Neuronal stem cell (in vitro differentiated cells): ENCODE data around the gene MELTF.

Experiments
- DNase-seq: peaks from one replicate; pipeline ENCODE4 v3.0.0-alpha.2; 2013; ENCODE audit warnings: low spot score
- H2AFZ ChIP-seq: one replicate; pipeline ENCODE4 v1.6.1; 2013; ENCODE audit warnings: mild to moderate bottlenecking, low read length, inconsistent platforms
- H2AK5ac ChIP-seq: 2 replicates; pipeline ENCODE4 v1.6.1; 2013; ENCODE audit warnings: low read depth, mild to moderate bottlenecking, inconsistent platforms, low read length, moderate library complexity, mixed read lengths
- H2BK120ac ChIP-seq: 2 replicates; pipeline ENCODE4 v1.6.1; 2013; ENCODE audit warnings: low read depth, mild to moderate bottlenecking, inconsistent platforms, low read length, moderate library complexity, mixed read lengths
- H2BK12ac ChIP-seq: one replicate; pipeline ENCODE4 v1.6.1; 2013; ENCODE audit warnings: low read length, inconsistent platforms
- H2BK15ac ChIP-seq: 2 replicates; pipeline ENCODE4 v1.6.1; 2013; ENCODE audit warnings: mild to moderate bottlenecking, low read length, inconsistent platforms, mixed read lengths
- H2BK5ac ChIP-seq: one replicate; pipeline ENCODE4 v1.6.1; 2013; ENCODE audit warnings: inconsistent platforms, mild to moderate bottlenecking, low read length, moderate library complexity
- H3K14ac ChIP-seq: one replicate; pipeline ENCODE4 v1.6.1; 2013; ENCODE audit warnings: low read length, inconsistent platforms
- H3K18ac ChIP-seq: 2 replicates; pipeline ENCODE4 v1.6.1; 2013; ENCODE audit warnings: low read length, inconsistent platforms
- H3K23ac ChIP-seq: 2 replicates; pipeline ENCODE4 v1.6.1; 2013; ENCODE audit warnings: low read depth, mild to moderate bottlenecking, mixed read lengths, low read length, inconsistent platforms; ENCODE audit not compliant: poor library complexity
- H3K27ac ChIP-seq: replicated peaks from 3 replicates; pipeline ENCODE4 v1.5.1; 2013; ENCODE audit warnings: low read length, inconsistent platforms
- H3K27me3 ChIP-seq, 3 experiments: 2 replicates each; pipeline ENCODE4 v1.6.1; 2013; ENCODE audit warnings: low read length in 3 of 3, mild to moderate bottlenecking in 2 of 3, inconsistent platforms in 1 of 3, low read depth in 1 of 3, mixed read lengths in 1 of 3, moderate library complexity in 1 of 3; ENCODE audit not compliant: control insufficient read depth in 3 of 3, insufficient read depth in 3 of 3
- H3K36me3 ChIP-seq, 2 donors: replicated peaks in 1 of 2; 2 replicates each; pipeline ENCODE4 v1.6.1; 2013; ENCODE audit warnings: low read length in 2 of 2; ENCODE audit not compliant: control insufficient read depth in 2 of 2, insufficient read depth in 2 of 2
- H3K4ac ChIP-seq: 2 replicates; pipeline ENCODE4 v1.6.1; 2013; ENCODE audit warnings: inconsistent platforms, mild to moderate bottlenecking, low read length, moderate library complexity
- H3K4me1 ChIP-seq, 2 donors: 1 replicate in 1 of 2; 2 replicates in 1 of 2; pipeline ENCODE4 v1.6.1; 2013; ENCODE audit warnings: low read length in 2 of 2, low read depth in 1 of 2; ENCODE audit not compliant: control insufficient read depth in 2 of 2, insufficient read depth in 1 of 2
- H3K4me2 ChIP-seq: one replicate; pipeline ENCODE4 v1.6.1; 2013; ENCODE audit warnings: mild to moderate bottlenecking, low read length, inconsistent platforms; ENCODE audit not compliant: insufficient read depth, poor library complexity, severe bottlenecking
- H3K4me3 ChIP-seq, 2 donors: 2 replicates each; pipeline ENCODE4 v1.5.1; 2013; ENCODE audit warnings: low read length in 2 of 2, mild to moderate bottlenecking in 2 of 2, inconsistent platforms in 1 of 2, moderate library complexity in 1 of 2
- H3K79me1 ChIP-seq: one replicate; pipeline ENCODE4 v1.6.1; 2013; ENCODE audit warnings: low read depth, mild to moderate bottlenecking, inconsistent platforms, low read length, moderate library complexity
- H3K9ac ChIP-seq: one replicate; pipeline ENCODE4 v1.6.1; 2013; ENCODE audit warnings: mild to moderate bottlenecking, low read depth, low read length, inconsistent platforms; ENCODE audit not compliant: poor library complexity
- H3K9me3 ChIP-seq, 2 donors: replicated peaks in 1 of 2; 2 replicates each; pipeline versions ENCODE3 to v1.6.1; 2013; ENCODE audit warnings: low read length in 2 of 2, mild to moderate bottlenecking in 2 of 2, inconsistent platforms in 1 of 2, low read depth in 1 of 2, mixed read lengths in 1 of 2, moderate library complexity in 1 of 2; ENCODE audit not compliant: control insufficient read depth in 2 of 2, insufficient read depth in 1 of 2
- H4K8ac ChIP-seq: one replicate; pipeline ENCODE4 v1.6.1; 2013; ENCODE audit warnings: low read depth, mild to moderate bottlenecking, inconsistent platforms, low read length, moderate library complexity
- H4K91ac ChIP-seq: one replicate; pipeline ENCODE4 v1.6.1; 2013; ENCODE audit warnings: low read length, low read depth, mild to moderate bottlenecking, inconsistent platforms; ENCODE audit not compliant: poor library complexity
- WGBS, 2 donors: extraction: QIAGEN DNeasy Blood & Tissue Kit; methylation state at CpG; one replicate each; pipeline ENCODE4 v1.1.7; 2013; ENCODE audit warnings: missing lambda C conversion rate in 2 of 2, mixed read lengths in 1 of 2; ENCODE audit not compliant: insufficient read length in 2 of 2, insufficient replicate concordance in 1 of 2; ENCODE audit errors: extremely low coverage in 2 of 2; 5-methylcytosine and 5-hydroxymethylcytosine counted together

Gene MELTF

DNA sequence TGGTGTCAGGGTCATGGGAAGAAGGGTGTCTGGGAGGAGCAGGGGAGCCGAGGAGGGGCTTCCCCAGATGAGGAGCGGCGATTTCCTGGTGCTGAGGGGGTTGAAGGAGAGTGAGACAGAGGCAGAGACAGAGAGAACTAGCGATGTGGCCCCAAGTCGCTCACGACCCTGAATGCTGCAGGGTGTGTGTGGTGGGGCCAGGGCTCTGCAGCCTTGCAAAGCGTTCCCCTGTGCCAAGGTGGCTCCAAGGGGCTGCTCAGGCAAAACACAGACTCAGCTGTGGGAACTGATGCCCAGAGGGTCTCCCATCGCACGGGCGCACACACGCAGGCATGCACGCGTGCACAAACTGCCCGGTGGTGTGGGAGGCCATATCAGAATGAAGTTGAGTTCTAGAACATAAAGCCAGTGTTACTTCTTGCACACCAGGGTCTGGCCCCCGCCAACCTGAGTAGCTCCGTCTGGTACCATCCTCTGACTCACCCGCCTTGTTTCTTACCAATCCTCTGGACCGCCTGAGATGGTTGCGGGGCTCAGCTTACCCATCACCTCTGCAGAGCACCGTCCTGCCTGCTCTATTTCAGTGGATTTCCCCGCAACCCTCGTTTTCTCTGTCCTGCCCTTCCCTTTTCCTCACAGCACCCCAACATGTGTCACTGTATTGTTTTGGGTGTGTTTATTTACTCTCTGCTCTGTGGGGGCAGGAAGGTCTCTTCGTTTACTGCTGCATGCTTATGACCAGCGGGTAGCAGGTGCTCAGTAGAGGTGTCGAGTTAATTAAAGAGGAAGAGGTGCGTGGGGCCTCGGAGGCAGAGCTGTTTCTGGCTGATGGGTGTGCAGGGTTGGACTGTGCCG, 4.5 kb downstream of the MELTF start:
- H2AFZ ChIP-seq: no peak overlapping the region
- no peak overlapping the region for H4K8ac ChIP-seq
- peaks cover 5 to 84% (median 14%) of the 10 kb centered on the region in 3 experiments for H3K27me3 ChIP-seq
- peak overlapping the region; percentile 66 for H3K4ac ChIP-seq
- no peak overlapping the region for H3K23ac ChIP-seq
- H3K18ac ChIP-seq: peak overlapping the region; percentile 41
- no CpG with 5 or more reads among the region's 28 CpGs for WGBS, 2 donors
- H2BK120ac ChIP-seq: no peak overlapping the region
- H3K4me3 ChIP-seq: no peak overlapping the region
- H3K14ac ChIP-seq: peak overlapping the region; percentile 4
- H3K9me3 ChIP-seq: no peaks in the 10 kb centered on the region
- H3K4me2 ChIP-seq: no peak overlapping the region
- no peak overlapping the region for H3K27ac ChIP-seq
- H3K4me1 ChIP-seq: peaks cover 13 to 15% of the 10 kb centered on the region in 2 donors
- H2BK5ac ChIP-seq: no peak overlapping the region
- no peaks in the 10 kb centered on the region for H3K79me1 ChIP-seq
- no peak overlapping the region for H2BK15ac ChIP-seq
- no peak for DNase-seq
- peak overlapping the region; percentile 22 for H3K9ac ChIP-seq
- no peak overlapping the region for H2BK12ac ChIP-seq
- no peak overlapping the region for H4K91ac ChIP-seq
- H2AK5ac ChIP-seq: peak overlapping the region; percentile 56
- no peaks in the 10 kb centered on the region for H3K36me3 ChIP-seq

DNA sequence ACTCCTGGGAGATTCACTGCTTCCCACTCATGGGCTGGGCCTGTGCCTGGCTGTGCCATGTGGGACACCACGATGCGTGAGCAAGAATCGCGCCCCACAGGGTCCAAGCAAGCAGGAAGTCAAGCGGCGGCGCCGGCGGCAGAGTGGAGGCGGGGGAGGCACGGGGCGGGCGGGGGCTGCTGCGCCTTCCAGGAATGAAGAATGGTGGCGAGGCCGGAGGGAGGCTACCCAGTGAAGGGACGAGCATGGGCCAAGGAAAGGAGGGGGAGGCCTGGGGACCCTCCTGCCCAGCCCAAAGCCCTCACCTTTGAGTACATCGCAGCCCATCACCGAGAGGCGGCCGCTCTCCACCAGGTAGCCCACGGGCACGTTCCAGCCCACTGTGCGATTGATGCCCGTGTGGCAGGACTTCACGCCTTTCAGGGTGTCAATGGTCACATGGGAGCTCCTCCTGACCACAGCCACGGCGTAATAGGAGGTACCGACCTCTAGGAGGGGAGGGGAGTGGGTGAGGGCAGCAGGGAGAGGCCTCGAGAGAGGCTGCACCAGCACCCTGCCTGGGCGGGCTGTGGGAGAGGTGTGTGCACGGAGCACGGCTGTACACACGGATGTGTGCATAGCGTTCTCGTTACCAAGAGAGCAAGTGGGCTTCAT, 5.5 kb downstream of the MELTF start:
- H2BK15ac ChIP-seq: peak overlapping the region; percentile 20
- peaks cover 13 to 15% of the 10 kb centered on the region in 2 donors for H3K4me1 ChIP-seq
- H3K4me2 ChIP-seq: no peak overlapping the region
- no peak overlapping the region for H2AFZ ChIP-seq
- H3K4ac ChIP-seq: no peak overlapping the region
- no peaks in the 10 kb centered on the region for H3K9me3 ChIP-seq
- H3K23ac ChIP-seq: peak overlapping the region; percentile 8
- H3K14ac ChIP-seq: peak overlapping the region; percentile 3
- no peak overlapping the region for H4K8ac ChIP-seq
- no peak for DNase-seq
- no peak overlapping the region for H3K27ac ChIP-seq
- no peak overlapping the region for H4K91ac ChIP-seq
- H3K4me3 ChIP-seq: no peak overlapping the region
- no peaks in the 10 kb centered on the region for H3K36me3 ChIP-seq
- peak overlapping the region; percentile 35 for H2AK5ac ChIP-seq
- H3K9ac ChIP-seq: peak overlapping the region; percentile 53
- no peak overlapping the region for H2BK5ac ChIP-seq
- H3K27me3 ChIP-seq: peaks cover 2 to 90% (median 10%) of the 10 kb centered on the region in 3 experiments
- H3K18ac ChIP-seq: no peak overlapping the region
- no peak overlapping the region for H2BK120ac ChIP-seq
- H3K79me1 ChIP-seq: peaks cover 1% of the 10 kb centered on the region
- no peak overlapping the region for H2BK12ac ChIP-seq
- no CpG with 5 or more reads among the region's 36 CpGs for WGBS, 2 donors

DNA sequence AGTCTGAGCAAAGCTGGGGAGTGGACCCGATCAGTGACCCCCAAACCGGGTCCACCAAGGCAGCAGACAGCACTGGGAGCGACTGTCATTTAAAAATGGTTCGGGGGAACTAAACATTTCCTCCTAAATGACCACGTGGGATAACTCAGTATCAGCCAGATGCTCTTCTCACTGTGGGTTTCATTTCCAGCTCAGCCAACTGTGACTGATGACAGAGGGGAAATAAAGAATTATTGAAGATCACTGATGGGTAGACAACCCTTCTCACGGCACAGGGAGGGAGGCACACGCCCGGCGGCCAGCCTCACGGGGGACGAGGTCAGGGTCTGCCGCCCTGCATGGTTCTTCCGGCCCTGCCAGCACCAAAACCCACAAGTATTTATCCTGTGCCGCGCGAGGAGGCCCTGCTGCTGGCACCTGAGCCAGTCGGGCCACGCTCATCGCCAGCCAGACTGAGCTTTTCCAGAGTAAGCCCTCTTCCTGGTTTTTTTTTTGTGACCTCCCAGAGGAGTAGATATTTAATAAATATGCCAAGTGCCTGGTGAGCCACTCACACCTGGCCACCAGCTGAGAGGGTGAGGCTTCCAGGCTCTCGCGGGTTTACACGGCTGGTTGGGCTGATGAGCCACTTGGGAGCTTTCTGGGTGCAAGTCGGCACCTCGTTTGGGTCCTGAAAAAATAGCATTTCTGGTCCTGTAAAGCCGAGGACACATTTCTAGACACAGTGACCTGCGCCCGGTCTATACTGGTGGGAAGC, 6.2 kb downstream of the MELTF start:
- Histone ChIP-seq H3K27me3 (peaks cover 0 to 82% (median 3%) of the 10 kb centered on the region in 3 experiments), H3K4ac (no peak overlapping the region), H2BK15ac (no peak overlapping the region), H2BK5ac (no peak overlapping the region), H3K18ac (peak overlapping the region; percentile 13), H2BK120ac (no peak overlapping the region), H3K79me1 (peaks cover 1% of the 10 kb centered on the region), H3K23ac (no peak overlapping the region), H3K4me3 (no peak overlapping the region), H3K4me1 (peaks cover 12 to 13% of the 10 kb centered on the region in 2 donors), H2AK5ac (peak overlapping the region; percentile 18), H2AFZ (peak overlapping the region; percentile 59), H3K9me3 (no peaks in the 10 kb centered on the region), H4K91ac (no peak overlapping the region), H3K9ac (no peak overlapping the region), H3K27ac (no peak overlapping the region), H3K36me3 (no peaks in the 10 kb centered on the region), H3K4me2 (no peak overlapping the region), H4K8ac (no peak overlapping the region), H2BK12ac (no peak overlapping the region), H3K14ac (no peak overlapping the region)
- DNase-seq: no peak
- no CpG with 5 or more reads among the region's 27 CpGs for WGBS, 2 donors
